HepG2 (cell line): ENCODE data around the gene NUDCD3. TPM values are rescaled to one million over a fixed set of nuclear protein-coding genes. Genes with fewer than 3 reads are reported as not detected.

Experiments used
- ATAC-seq: fragments of 200-7000 bp; cut with Tn5 transposase; 3 replicates; pipeline ENCODE4 v1.9.1; 2020; ENCODE audit warnings: mild to moderate bottlenecking, moderate library complexity
- BruUV-seq: library from RNA; stranded (reverse); fragments of 400-500 nt; replicated peaks from 2 replicates; lab custom pipeline; 2021; lab: Mats Ljungman, UMichigan
- CTCF ChIA-PET: fragments of 300-600 bp; formaldehyde crosslinking; extraction: SDS; loops from one replicate; lab custom pipeline; 2021; ENCODE audit warnings: low total read pairs, inconsistent platforms, low intra/inter-chr PET ratio; lab: Yijun Ruan, JAX
- POLR2A ChIA-PET: fragments of 350-600 bp; sonication (Branson Sonifier 250); formaldehyde crosslinking; loops from one replicate; lab custom pipeline; 2020; ENCODE audit warnings: antibody characterized with exemption, inconsistent platforms; lab: Yijun Ruan, JAX
- DNase-seq: peaks from one replicate; pipeline ENCODE4 v3.0.0-alpha.2; 2015; ENCODE audit warnings: low spot score
- FAIRE-seq: peaks from 3 replicates; lab custom pipeline; 2011; peaks lifted over from hg19 to GRCh38; lab: Jason Lieb, UNC
- H2AFZ ChIP-seq: one replicate; pipeline ENCODE4 v1.6.1; 2011; ENCODE audit warnings: low read length, inconsistent platforms
- H3K27ac ChIP-seq: fragments of 300-600 bp; 3 replicates; pipeline ENCODE4 v1.8.0; 2011; ENCODE audit warnings: mixed run types, mild to moderate bottlenecking, mixed read lengths, low read length, inconsistent platforms; ENCODE audit not compliant: insufficient read depth; ENCODE audit errors: extremely low read length
- H3K27me3 ChIP-seq, 2 experiments: fragments of 200-600 bp in 1 of 2; 2 replicates in 1 of 2; 3 replicates in 1 of 2; pipeline versions ENCODE4 v1.6.0 to v1.8.0; 2011; ENCODE audit warnings: low read length in 2 of 2, mild to moderate bottlenecking in 2 of 2, moderate library complexity in 2 of 2, inconsistent platforms in 1 of 2; ENCODE audit not compliant: insufficient read depth in 2 of 2, control insufficient read depth in 1 of 2
- H3K36me3 ChIP-seq, 2 experiments: fragments of 200-600 bp in 1 of 2; replicated peaks in 1 of 2; 2 replicates in 1 of 2; 3 replicates in 1 of 2; pipeline versions ENCODE4 v1.5.1 to v1.8.0; 2011; ENCODE audit warnings: low read length in 2 of 2, inconsistent platforms in 1 of 2; ENCODE audit not compliant: insufficient read depth in 2 of 2, control insufficient read depth in 1 of 2
- H3K4me1 ChIP-seq: 2 replicates; pipeline ENCODE4 v1.5.1; 2012; ENCODE audit warnings: low read length, inconsistent platforms; ENCODE audit not compliant: insufficient read depth
- H3K4me2 ChIP-seq: 2 replicates; pipeline ENCODE4 v1.6.0; 2011; ENCODE audit warnings: low read depth, low read length, inconsistent platforms
- H3K4me3 ChIP-seq, 3 experiments: fragments of 200-600 bp in 1 of 3; sonication (generic), shearing (Covaris generic) in 1 of 3; replicated peaks in 1 of 3; 2 replicates each; pipeline ENCODE4 v1.5.1; 2011 to 2016; ENCODE audit warnings: low read length in 3 of 3, inconsistent platforms in 2 of 3, low read depth in 2 of 3, mild to moderate bottlenecking in 2 of 3, control low read depth in 1 of 3, mixed read lengths in 1 of 3; ENCODE audit not compliant: insufficient read depth in 1 of 3
- H3K79me2 ChIP-seq: one replicate; pipeline ENCODE4 v1.6.1; 2011; ENCODE audit warnings: low read length, inconsistent platforms; ENCODE audit not compliant: insufficient read depth
- H3K9ac ChIP-seq: 2 replicates; pipeline ENCODE4 v1.6.0; 2011; ENCODE audit warnings: mild to moderate bottlenecking, low read depth, low read length, inconsistent platforms; ENCODE audit not compliant: insufficient read depth
- H3K9me3 ChIP-seq: 2 replicates; pipeline ENCODE4 v1.5.1; 2012; ENCODE audit warnings: mild to moderate bottlenecking, low read length
- H4K20me1 ChIP-seq: 2 replicates; pipeline ENCODE4 v1.6.0; 2011; ENCODE audit warnings: inconsistent platforms, mild to moderate bottlenecking, low read length, moderate library complexity; ENCODE audit not compliant: insufficient read depth
- ARID5B ChIP-seq: IDR thresholded peaks from 2 replicates; pipeline ENCODE4 v1.4.0; 2020; ENCODE audit warnings: mild to moderate bottlenecking, missing genetic modification reagents
- CC2D1A ChIP-seq: sonication (generic); formaldehyde crosslinking; IDR thresholded peaks from 2 replicates; pipeline ENCODE4 v1.8.1; 2023; ENCODE audit warnings: mild to moderate bottlenecking, missing genetic modification reagents
- CSRNP1 ChIP-seq: sonication (generic); formaldehyde crosslinking; IDR thresholded peaks from 2 replicates; pipeline ENCODE4 v1.8.1; 2023; ENCODE audit warnings: mild to moderate bottlenecking, missing genetic modification reagents
- ETV5 ChIP-seq: IDR thresholded peaks from 2 replicates; pipeline ENCODE4 v1.6.1; 2018; ENCODE audit warnings: missing biosample characterization, missing genetic modification reagents, inconsistent platforms, borderline replicate concordance
- FOXA3 ChIP-seq: IDR thresholded peaks from 2 replicates; pipeline ENCODE4 v1.6.1; 2016; ENCODE audit warnings: missing genetic modification reagents, missing compliant biosample characterization
- MED1 ChIP-seq: sonication (generic); formaldehyde crosslinking; IDR thresholded peaks from 2 replicates; pipeline ENCODE4 v1.4.0; 2020; ENCODE audit warnings: missing genetic modification reagents
- PBX2 ChIP-seq: IDR thresholded peaks from 2 replicates; pipeline ENCODE4 v1.6.1; 2016; ENCODE audit warnings: control low read depth
- POLR2AphosphoS2 ChIP-seq: IDR thresholded peaks from 2 replicates; pipeline ENCODE4 v1.6.1; 2011; ENCODE audit warnings: low read depth, low read length, improper control_type of control experiment
- RCOR2 ChIP-seq: IDR thresholded peaks from 2 replicates; pipeline ENCODE4 v1.6.1; 2016; ENCODE audit warnings: missing biosample characterization, missing genetic modification reagents
- RXRB ChIP-seq: IDR thresholded peaks from 2 replicates; pipeline ENCODE4 v1.6.1; 2016; ENCODE audit warnings: borderline replicate concordance, missing genetic modification reagents, missing compliant biosample characterization
- SALL1 ChIP-seq: sonication (generic); formaldehyde crosslinking; IDR thresholded peaks from 2 replicates; pipeline ENCODE4 v1.8.0; 2022; ENCODE audit warnings: mild to moderate bottlenecking, missing genetic modification reagents
- SMARCC2 ChIP-seq: fragments of 450-650 bp; IDR thresholded peaks from 2 replicates; pipeline ENCODE4 v1.6.1; 2017; ENCODE audit warnings: antibody characterized with exemption, mild to moderate bottlenecking
- SOX13 ChIP-seq, 3 experiments: fragments of 450-650 bp in 1 of 3; sonication (generic) in 1 of 3; formaldehyde crosslinking in 1 of 3; IDR thresholded peaks in 2 of 3; conservative IDR thresholded peaks in 1 of 3; 2 replicates each; pipeline versions ENCODE4 v1.5.0 to v1.6.1; 2016 to 2020; ENCODE audit warnings: antibody characterized with exemption in 1 of 3, mild to moderate bottlenecking in 1 of 3, missing compliant biosample characterization in 1 of 3, missing genetic modification reagents in 1 of 3, moderate library complexity in 1 of 3
- SRY ChIP-seq: sonication (generic); formaldehyde crosslinking; IDR thresholded peaks from 2 replicates; pipeline ENCODE4 v1.8.0; 2022; ENCODE audit warnings: mild to moderate bottlenecking, missing genetic modification reagents
- STAG1 ChIP-seq: sonication (generic); formaldehyde crosslinking; IDR thresholded peaks from 2 replicates; pipeline ENCODE4 v1.4.0; 2020; ENCODE audit warnings: missing genetic modification reagents
- ZFP62 ChIP-seq: sonication (generic); formaldehyde crosslinking; IDR thresholded peaks from 2 replicates; pipeline ENCODE4 v1.4.0; 2020; ENCODE audit warnings: missing genetic modification reagents
- ZNF329 ChIP-seq: sonication (generic); formaldehyde crosslinking; IDR thresholded peaks from 2 replicates; pipeline ENCODE4 v1.9.0; 2021; ENCODE audit warnings: low read depth, mild to moderate bottlenecking, missing genetic modification reagents
- ZNF598 ChIP-seq: sonication (generic); formaldehyde crosslinking; IDR thresholded peaks from 2 replicates; pipeline ENCODE4 v1.5.1; 2020; ENCODE audit warnings: mild to moderate bottlenecking, missing genetic modification reagents, borderline replicate concordance
- ZNF7 ChIP-seq: IDR thresholded peaks from 2 replicates; pipeline ENCODE4 v1.6.1; 2016; ENCODE audit warnings: missing biosample characterization, missing genetic modification reagents
- WGBS: methylation state at CpG from one replicate; pipeline ENCODE4 v1.1.6; 2017; ENCODE audit warnings: low lambda C conversion rate; 5-methylcytosine and 5-hydroxymethylcytosine counted together
- in situ Hi-C: cut with HindIII; loops from 2 replicates; pipeline ENCODE4 v1.10.0; 2017; ENCODE audit warnings: low pct_unique_long_range_greater_than_20kb; ENCODE audit not compliant: extremely low pct_ligation_motif_present
- intact Hi-C: fragments of 100-400 bp; cut with micrococcal nuclease; formaldehyde crosslinking; loops from one replicate; pipeline ENCODE4 v1.10.0; 2022; ENCODE audit not compliant: unreplicated experiment
- polyA plus RNA-seq, 8 experiments: library from polyadenylated mRNA; depleted of rRNA in 3 of 8; stranded (reverse) in 7 of 8; unstranded in 1 of 8; fragments of >200 nt; fragmentation: Illumina TruSeq in 4 of 8; extraction: Trizol in 4 of 8; gene quantifications; 2 replicates each; pipeline versions ENCODE4 v1.2.1 to v1.2.3, GENCODE V29; 2011 to 2016; ENCODE audit warnings: low read depth in 4 of 8, missing spikeins in 1 of 8, mixed read lengths in 1 of 8; ENCODE audit not compliant: insufficient read depth in 1 of 8
- total RNA-seq, 5 experiments: library from RNA; depleted of rRNA; stranded (reverse); fragments of >200 nt; fragmentation: Illumina TruSeq; extraction: Trizol; gene quantifications; 2 replicates each; pipeline ENCODE4 v1.2.3, GENCODE V29; 2016; ENCODE audit warnings: low read depth in 1 of 5

Gene NUDCD3
- total and polyA plus RNA-seq, 2 of the 13 experiments (the other 11 are each of a cell fraction or from before 2014, with no cell fraction given) = 20.8 to 49.9 TPM

- Histone ChIP-seq H4K20me1 (no peaks in the 10 kb centered on the region), H3K4me2 (peak overlapping the region; percentile 59; the same call in 1 of the 2 replicates), H3K36me3 (peaks cover 17 to 42% of the 10 kb centered on the region in 2 experiments), H3K27ac (peak overlapping the region; percentile 92), H3K27me3 (no peaks in the 10 kb centered on the region), H2AFZ (no peak overlapping the region), H3K9ac (no peak overlapping the region), H3K4me3 (no peak overlapping the region), H3K4me1 (peaks cover 79% of the 10 kb centered on the region), H3K79me2 (peaks cover 56% of the 10 kb centered on the region), H3K9me3 (no peaks in the 10 kb centered on the region)
- CTCF ChIA-PET = no interaction called here
- FAIRE-seq (no peak), DNase-seq (no peak), ATAC-seq (peak; percentile 46; the same call in 2 of the 3 replicates)
- 67% methylated on average over 1 of the region's 1 CpG for WGBS
- BruUV-seq = no TSS peak
- POLR2A ChIA-PET = no interaction called here
- intact Hi-C loops (no loop called here), in situ Hi-C loops (no loop called here)
- TF ChIP-seq POLR2AphosphoS2 (no peak), SMARCC2 (no peak), MED1 (CRISPR knock-in tag) (peak; percentile 39; the same call in 1 of the 2 replicates), RXRB (CRISPR knock-in tag) (peak; percentile 49; the same call in 1 of the 2 replicates), FOXA3 (CRISPR knock-in tag) (peak; percentile 77), SALL1 (CRISPR knock-in tag) (peak; percentile 47; the same call in 1 of the 2 replicates), PBX2 (no peak), ZNF598 (no peak), CC2D1A (CRISPR knock-in tag) (no peak), STAG1 (no peak), CSRNP1 (no peak), SRY (CRISPR knock-in tag) (no peak), ZNF7 (no peak), SOX13 (IDR thresholded peaks at IDR 0.05) (no peak), SOX13 (CRISPR knock-in tag; conservative IDR thresholded peaks at IDR 0.05 in 1 of 2, IDR thresholded peaks at IDR 0.05 in 1 of 2) (peak in 1 of 2 experiments; percentile 21; a peak in 1 of 4 replicates), ZFP62 (CRISPR knock-in tag) (no peak), ETV5 (CRISPR knock-in tag) (peak; percentile 30; the same call in 1 of the 2 replicates), ARID5B (CRISPR knock-in tag) (peak; percentile 28), RCOR2 (no peak), ZNF329 (CRISPR knock-in tag) (no peak)
Observed at GRCh38 chr7:44471436-44471835, 19.0 kb downstream of the NUDCD3 start.
